ENCODE measurements around the gene SCAMP4. TPM values are rescaled to one million over a fixed set of nuclear protein-coding genes. Genes with fewer than 3 reads are reported as not detected.

The SCAMP4 gene, protein sequence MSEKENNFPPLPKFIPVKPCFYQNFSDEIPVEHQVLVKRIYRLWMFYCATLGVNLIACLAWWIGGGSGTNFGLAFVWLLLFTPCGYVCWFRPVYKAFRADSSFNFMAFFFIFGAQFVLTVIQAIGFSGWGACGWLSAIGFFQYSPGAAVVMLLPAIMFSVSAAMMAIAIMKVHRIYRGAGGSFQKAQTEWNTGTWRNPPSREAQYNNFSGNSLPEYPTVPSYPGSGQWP
- 2.4 and 2.7 TPM in 2 replicates for polyA plus RNA-seq

GRCh38 chr19:1905110-1905862 lies at the start of gene SCAMP4, which contains the start of gene ADAT3:
Gene SCAMP4, plus strand, starts transcription at chr19:1905399. Its CDS starts 9,621 bp downstream, at chr19:1915020.
Gene ADAT3, plus strand, starts transcription at chr19:1905399. Its CDS starts 6,649 bp downstream, at chr19:1912048.

DNA sequence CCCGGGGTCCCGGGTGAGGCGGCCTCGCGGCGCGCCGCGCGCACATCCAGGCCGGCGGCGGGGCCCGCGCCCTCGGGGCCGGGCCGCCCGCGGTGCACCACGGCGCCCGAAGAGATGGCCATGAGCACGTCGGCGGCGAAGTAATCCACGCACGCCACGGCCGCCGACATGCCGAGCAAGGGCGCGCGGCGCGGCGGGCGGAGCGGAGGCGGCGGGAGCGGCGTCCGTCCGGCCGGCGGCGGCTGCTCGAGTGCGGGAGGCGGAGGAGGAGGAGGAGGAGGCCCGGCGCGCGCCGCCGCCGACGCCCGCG lies 41.9 kb upstream of the SCAMP4 start, which contains the start of gene KLF16:
TSS of gene KLF16 (minus strand) at position 252 of the 310 bp plus-strand sequence. CDS start at position 170, 82 bp downstream.

GRCh38 chr19:1885398-1886119 lies 19.6 kb upstream of the SCAMP4 start, which contains the start of gene ABHD17A:
Gene ABHD17A, minus strand, starts transcription at chr19:1885496. Its CDS starts 3,930 bp downstream, at chr19:1881566.

GRCh38 chr19:1941146-1942077 lies 36.2 kb downstream of the SCAMP4 start, which contains the start of gene CSNK1G2:
Gene CSNK1G2, plus strand, starts transcription at chr19:1941172. Its CDS starts 28,601 bp downstream, at chr19:1969773.

Other genes with a start within 250 kb of the SCAMP4 start
- not detected in 2 replicates for gene ONECUT3, start 151.9 kb upstream of the SCAMP4 start, polyA plus RNA-seq
- not detected in 2 replicates for gene ATP8B3, start 93.1 kb upstream of the SCAMP4 start, polyA plus RNA-seq
- not detected in 2 replicates for gene REXO1, start 56.9 kb upstream of the SCAMP4 start, polyA plus RNA-seq
- 0.14 and 0.15 TPM in 2 replicates for gene KLF16, start 41.8 kb upstream of the SCAMP4 start, polyA plus RNA-seq
- 0.53 TPM in 1 of 2 replicates, not detected in the other for gene ABHD17A, start 19.9 kb upstream of the SCAMP4 start, polyA plus RNA-seq
- gene ADAT3, start within 50 bp of the SCAMP4 start, polyA plus RNA-seq: not detected in 2 replicates
- gene CSNK1G2, start 35.8 kb downstream of the SCAMP4 start, polyA plus RNA-seq: 0.40 and 0.52 TPM in 2 replicates
- gene BTBD2, start 110.3 kb downstream of the SCAMP4 start, polyA plus RNA-seq: 0.18 and 0.24 TPM in 2 replicates
- gene MKNK2, start 145.8 kb downstream of the SCAMP4 start, polyA plus RNA-seq: 7.4 and 8.7 TPM in 2 replicates
- gene MOB3A, start 190.9 kb downstream of the SCAMP4 start, polyA plus RNA-seq: 0.34 and 0.62 TPM in 2 replicates
- not detected in 2 replicates for gene IZUMO4, start 191.5 kb downstream of the SCAMP4 start, polyA plus RNA-seq
- 19.1 and 20.9 TPM in 2 replicates for gene AP3D1, start 246.2 kb downstream of the SCAMP4 start, polyA plus RNA-seq

Data from Purkinje cell (primary cell).